ENCODE data around the gene RBP5.

RBP5 gene, protein sequence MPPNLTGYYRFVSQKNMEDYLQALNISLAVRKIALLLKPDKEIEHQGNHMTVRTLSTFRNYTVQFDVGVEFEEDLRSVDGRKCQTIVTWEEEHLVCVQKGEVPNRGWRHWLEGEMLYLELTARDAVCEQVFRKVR

DNA sequence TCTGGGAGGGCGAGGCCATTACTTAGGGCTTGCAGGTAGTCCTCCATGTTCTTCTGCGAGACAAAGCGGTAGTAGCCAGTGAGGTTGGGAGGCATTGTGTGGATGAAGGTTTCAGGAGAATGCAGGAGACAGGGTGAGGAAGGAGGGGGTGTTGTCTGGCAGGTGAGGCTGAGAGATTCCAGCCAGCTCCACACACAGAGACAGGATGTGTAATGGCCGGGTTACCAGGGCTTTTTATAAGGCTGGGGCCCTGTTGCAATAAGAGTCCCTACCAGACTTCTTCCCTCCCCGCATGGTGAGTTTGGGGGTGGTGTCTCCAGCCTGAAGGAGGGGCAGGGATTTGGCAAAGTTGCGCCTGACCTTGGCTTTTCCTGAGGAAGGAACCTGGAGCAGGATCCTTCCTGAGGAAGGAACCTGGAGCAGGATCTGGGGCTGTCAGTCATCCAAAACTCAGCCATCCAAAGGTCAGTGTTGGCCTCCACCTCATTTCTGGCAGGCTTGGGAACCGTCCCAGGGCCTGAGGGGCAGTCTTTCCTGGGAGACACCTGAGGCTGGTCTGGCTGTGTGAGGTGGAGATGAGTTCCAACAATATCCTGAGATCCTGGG, at the start of gene RBP5:
Gene RBP5 (minus strand): TSS at position 209 of the 606 bp plus-strand sequence. CDS start 114 bp downstream, at position 95.
- TF ChIP-seq, protein P1, sequence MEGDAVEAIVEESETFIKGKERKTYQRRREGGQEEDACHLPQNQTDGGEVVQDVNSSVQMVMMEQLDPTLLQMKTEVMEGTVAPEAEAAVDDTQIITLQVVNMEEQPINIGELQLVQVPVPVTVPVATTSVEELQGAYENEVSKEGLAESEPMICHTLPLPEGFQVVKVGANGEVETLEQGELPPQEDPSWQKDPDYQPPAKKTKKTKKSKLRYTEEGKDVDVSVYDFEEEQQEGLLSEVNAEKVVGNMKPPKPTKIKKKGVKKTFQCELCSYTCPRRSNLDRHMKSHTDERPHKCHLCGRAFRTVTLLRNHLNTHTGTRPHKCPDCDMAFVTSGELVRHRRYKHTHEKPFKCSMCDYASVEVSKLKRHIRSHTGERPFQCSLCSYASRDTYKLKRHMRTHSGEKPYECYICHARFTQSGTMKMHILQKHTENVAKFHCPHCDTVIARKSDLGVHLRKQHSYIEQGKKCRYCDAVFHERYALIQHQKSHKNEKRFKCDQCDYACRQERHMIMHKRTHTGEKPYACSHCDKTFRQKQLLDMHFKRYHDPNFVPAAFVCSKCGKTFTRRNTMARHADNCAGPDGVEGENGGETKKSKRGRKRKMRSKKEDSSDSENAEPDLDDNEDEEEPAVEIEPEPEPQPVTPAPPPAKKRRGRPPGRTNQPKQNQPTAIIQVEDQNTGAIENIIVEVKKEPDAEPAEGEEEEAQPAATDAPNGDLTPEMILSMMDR (conservative IDR thresholded peaks at IDR 0.05), result no peak
- peak within 1 kb of the TSS; percentile 77 for H3K27ac ChIP-seq

DNA sequence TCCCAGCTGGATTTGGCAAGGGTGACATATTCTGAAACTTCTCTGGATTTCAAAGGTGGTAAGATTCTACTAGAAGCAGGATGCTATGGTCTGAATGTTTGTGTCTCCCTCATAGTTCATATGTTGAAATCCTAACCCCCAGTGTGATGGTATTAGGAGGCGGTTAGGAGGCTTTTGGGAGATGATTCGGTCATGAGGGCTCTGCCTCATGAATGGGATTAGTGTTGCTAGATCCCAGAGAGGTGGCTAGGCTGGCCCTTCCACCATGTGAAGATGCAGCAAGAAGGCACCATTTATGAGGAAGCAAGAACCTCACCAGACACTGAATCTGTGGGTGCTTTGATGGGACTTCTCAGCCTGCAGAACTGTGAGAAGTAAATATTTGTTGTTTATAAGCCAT, 49.8 kb upstream of the RBP5 start:
- no peak overlapping the region for H3K27ac ChIP-seq

DNA sequence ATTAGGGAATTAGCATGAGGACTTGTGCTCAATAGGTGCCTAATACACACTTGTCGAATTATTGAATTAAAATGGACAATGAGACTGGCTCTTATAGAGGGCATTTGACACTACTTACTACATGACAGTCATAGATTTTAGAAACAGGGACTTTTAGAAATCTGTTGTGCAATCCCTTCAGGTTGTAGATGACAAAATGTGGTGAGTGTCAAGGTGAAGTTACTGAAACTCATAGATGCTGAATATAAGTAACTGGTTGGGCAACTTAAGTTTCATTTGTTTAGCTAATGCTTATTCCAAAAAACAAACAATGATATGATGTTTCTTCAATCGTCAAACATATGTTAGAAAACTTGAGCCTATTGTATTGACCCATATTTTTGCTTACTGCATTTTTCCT, 47.9 kb upstream of the RBP5 start:
- TF ChIP-seq, protein P1 (conservative IDR thresholded peaks at IDR 0.05), result no peak
- no peak overlapping the region for H3K27ac ChIP-seq

More for the DNA sequence above, 49.8 kb upstream of the RBP5 start:
- TF ChIP-seq, protein P1 (conservative IDR thresholded peaks at IDR 0.05), result no peak

DNA sequence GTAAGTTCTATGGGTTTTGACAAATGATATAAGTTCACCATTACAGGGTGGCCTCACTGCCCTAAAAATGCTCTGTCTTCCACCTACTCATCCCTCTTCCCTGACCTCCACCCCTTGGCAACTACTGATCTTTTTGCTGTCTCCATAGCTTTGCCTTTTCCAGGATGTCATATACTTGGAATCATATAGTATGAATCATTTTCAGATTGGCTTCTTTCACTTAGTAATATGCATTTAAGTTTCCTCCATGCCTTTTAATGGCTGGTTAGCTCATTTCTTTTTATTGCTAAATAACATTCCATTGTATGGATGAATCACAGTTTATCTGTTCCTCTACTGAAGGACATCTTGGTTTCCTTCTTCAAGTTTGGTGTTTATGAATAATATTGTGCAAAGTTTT, 46.8 kb upstream of the RBP5 start:
- no peak overlapping the region for H3K27ac ChIP-seq
- TF ChIP-seq, protein P1 (conservative IDR thresholded peaks at IDR 0.05), result no peak

DNA sequence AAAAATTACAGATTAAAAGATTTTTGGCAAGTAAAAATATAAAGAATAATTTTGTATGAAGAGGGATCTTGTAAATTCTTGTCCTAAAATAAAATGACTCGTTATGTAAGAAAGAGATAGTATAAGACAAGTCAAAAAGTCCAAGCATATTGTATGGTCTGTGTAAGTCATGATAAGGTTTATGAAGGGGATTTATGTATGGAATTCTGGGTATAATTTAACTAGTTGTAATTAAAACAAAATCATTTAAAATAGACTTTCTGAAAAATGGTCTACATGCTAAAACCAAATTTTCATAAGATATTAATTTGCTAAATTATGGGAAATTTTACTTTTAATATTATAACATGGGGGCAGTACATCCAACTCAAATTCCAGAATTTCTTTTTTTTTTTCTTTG, 43.2 kb upstream of the RBP5 start:
- TF ChIP-seq, protein P1 (conservative IDR thresholded peaks at IDR 0.05), result no peak
- H3K27ac ChIP-seq, result no peak overlapping the region

DNA sequence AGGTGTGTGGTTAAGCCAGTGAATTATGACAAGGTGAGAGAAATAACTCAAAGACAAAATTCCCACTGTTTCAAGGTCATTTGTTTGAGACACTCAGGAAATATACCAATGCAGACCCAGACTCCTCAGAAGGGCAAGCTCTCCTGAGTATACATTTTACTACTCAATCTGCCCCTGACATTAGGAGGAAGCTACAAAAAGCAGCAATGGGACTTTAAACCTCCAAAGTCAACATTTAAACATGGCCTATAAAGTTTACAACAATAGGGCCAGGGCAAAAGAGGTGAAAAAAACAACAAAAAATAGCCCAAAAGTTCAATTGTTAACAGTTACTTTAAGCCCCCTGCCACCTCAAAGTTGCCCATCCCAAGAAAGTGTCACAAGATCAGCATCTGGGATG, 41.3 kb upstream of the RBP5 start:
- TF ChIP-seq, protein P1 (conservative IDR thresholded peaks at IDR 0.05), result no peak
- H3K27ac ChIP-seq, result no peak overlapping the region

DNA sequence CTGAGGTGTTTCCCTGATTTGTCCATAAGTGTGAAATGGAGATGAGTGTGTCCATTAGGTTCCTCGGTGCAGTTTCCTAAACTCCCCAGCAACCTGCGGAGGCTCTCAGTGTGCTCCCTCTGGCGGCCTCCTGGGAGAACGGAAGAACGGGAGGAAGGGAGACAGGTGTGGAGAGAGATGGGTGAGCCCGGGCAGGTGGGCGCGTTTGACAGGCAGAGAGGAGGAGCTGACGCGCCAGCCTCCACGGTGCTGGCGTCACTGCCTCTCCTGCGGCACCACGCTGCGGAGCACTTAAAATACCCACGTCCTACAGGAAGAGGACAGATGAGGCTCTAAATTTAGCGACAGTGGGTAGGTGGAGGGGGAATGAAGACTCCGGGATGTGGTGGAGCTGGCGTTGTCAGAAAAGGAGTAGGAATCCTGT, 34.0 kb upstream of the RBP5 start:
- TF ChIP-seq, protein P1 (conservative IDR thresholded peaks at IDR 0.05), result peak; percentile 94
- H3K27ac ChIP-seq, result no peak overlapping the region
